Measurements from ENCODE around the gene ZNF627.
"Not testable (repeated sequence)": the region's sequence is repeated elsewhere in the genome, so short reads cannot be mapped to it uniquely, and the experiment has no call there.

ZNF627 gene

DNA sequence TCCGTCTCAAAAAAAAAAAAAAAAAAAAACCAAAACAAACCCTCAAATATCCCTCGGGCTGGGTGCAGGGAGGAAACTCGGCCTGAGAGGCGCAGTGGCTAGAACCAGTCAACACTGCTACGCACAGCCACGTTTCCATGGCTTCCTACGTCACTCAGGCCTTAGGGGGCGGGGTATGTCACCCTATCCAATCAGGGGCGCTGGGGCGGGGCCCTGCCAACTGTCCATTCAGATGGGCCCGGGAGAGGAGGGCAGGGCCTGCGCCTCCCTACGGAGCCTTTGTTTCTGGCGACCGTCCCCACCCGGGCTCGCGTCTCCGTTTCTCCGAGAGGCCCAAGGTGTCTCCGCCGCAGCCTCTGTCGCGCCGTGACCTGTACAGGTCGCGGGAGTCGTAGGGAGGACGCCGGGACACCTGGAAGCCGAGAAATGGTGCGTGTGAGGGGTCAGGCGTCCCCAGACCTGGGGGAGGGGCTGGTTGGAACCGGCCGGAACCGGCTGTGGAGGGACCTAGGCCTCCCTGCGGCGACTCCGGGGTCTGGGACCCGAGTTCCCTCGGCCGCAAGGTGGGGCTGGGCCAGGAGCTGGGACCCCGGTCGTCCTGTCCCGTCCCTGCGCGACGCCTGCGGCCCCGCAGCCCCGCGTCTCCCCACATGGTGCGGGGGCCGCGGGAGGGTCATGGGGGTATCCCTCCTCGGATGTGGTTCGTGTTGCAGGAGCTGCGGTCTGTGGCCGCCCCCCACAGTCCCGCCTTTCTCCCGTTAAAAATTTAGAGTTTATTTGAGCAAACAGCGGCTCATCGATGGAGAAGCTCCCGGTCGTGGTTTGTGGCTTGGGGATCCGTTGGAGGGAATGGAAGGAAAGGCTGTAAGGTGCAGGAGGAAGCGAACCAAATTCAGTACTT lies at the start of gene ZNF627:
Gene ZNF627, plus strand, starts transcription at position 282 of the 901 bp plus-strand sequence. Its CDS starts 145 bp downstream, at position 427.
- peak; percentile 98 to 99 for DNase-seq

DNA sequence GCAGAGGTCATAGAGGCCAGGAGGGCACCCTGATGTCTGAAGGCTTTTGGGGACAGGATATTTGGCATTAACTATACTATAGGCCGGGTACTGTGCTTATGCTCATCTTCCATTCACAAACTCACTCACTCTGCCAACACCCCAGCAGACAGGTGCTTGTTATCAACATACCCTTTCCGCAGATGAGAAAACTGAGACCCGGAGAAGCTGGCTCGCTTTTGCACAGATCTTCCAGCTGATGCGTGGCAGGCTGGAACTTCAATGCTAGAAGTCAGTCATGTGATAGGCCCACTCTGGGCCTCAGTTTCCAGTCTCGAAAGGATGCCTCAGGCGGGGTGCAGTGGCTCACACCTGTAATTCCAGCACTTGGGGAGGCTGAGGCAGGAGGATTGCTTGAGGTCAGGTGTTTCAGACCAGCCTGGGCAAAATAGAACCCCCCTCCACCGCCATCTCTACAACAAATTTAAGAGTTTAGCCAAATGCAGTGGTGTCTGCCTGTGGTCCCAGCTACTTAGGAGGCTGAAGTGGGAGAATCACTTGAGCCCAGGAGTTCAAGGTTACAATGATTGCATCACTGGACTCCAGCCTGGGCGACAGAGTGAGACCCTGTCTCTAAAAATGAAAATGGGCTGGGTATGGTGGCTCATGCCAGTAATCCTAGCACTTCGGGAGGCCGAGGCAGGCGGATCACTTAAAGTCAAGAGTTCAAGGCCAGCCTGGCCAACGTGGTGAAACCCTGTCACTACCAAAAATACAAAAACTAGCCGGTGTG lies 49.2 kb upstream of the ZNF627 start:
- DNase-seq, result no peak

DNA sequence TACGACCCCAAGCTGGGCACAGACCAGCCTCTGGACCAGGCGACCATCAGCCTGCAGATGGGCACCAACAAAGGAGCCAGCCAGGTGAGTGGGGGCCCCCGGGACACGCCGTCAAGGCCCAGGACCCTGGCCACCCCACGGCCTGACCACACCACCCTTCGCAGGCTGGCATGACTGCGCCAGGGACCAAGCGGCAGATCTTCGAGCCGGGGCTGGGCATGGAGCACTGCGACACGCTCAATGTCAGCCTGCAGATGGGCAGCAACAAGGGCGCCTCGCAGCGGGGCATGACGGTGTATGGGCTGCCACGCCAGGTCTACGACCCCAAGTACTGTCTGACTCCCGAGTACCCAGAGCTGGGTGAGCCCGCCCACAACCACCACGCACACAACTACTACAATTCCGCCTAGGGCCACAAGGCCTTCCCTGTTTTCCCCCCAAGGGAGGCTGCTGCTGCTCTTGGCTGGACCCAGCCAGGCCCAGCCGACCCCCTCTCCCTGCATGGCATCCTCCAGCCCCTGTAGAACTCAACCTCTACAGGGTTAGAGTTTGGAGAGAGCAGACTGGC lies 47.8 kb upstream of the ZNF627 start:
- DNase-seq, result no peak

DNA sequence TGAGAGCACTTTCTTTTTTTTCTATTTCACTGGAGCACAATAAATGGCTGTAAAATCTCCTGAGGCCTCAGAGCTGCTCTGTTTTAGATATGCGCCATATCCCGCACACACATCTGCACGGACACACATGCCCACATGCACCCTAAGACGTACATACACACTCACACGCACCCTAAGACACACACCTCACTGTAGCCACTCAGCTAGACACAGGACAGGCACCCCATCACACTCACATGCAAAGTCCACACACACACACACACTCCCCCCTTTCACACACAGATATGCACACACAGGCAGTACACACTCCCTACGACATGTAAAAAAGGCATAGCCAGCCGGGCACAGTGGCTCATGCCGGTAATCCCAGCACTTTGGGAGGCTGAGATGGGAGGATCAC lies 47.0 kb upstream of the ZNF627 start:
- DNase-seq, result no peak

DNA sequence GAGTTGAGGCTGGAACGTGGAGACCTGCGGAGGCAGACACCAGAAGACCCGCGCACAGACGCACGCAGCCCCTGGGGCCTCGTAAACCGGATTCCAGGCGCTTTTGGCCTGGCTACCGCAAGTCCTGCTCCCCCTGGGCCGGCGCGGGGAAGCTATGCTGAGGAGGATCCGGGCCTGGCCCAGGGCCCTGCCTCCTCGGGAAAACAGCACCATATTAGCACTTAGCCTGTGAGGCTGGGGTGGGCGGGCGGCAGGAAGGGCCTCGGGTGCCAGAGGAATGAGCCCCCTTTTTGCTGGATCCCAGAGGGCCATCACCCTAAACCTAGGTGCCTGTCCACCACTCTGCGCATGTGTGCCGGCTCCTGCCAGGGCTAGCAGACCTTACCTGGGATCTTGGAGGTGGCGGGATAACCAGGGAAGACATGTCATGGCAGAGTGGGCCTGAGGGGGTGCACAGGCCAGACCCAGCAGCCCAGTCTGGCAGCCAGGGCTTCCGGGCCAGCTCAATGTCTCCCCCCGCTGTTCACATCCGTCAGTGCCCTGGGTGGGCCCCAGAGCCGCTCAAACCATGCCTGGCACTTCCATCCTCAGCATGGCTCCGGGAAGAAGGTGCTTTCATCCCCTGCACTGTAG lies 45.6 kb upstream of the ZNF627 start:
- DNase-seq, result no peak

DNA sequence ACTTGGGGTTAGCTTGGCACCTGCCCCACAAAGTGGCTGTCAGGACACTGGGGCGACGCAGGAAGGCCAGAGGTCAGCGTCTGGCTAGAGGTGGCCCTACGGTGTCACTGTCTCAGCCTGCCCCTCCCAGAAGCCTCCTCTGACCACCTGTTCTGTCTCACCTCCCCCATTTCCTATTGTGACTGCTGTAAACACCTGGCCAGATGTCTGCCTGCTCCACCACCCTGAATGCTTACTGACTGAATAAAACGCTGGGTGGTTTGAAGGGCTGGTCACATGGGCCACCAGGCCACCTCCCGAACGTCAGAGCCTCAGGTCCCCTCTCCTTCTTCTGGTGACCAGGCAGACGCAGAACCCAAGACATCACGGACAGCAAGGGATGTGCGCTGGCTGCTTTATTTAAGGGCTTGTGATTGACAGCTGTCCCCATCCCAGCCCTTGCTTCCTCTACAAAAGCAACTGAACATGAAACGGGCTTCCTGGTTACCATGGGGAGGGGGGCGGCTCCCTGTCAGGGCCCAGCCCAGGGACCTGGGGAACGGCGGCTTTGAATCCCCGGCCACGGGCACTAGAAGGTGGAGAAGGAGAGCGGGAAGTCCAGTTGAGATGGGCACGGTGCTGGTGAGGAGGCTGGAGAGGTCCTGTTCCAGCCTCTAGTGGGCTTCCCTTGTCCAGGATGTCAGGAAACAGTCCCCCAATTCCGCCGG lies 44.5 kb upstream of the ZNF627 start:
- DNase-seq, result no peak

DNA sequence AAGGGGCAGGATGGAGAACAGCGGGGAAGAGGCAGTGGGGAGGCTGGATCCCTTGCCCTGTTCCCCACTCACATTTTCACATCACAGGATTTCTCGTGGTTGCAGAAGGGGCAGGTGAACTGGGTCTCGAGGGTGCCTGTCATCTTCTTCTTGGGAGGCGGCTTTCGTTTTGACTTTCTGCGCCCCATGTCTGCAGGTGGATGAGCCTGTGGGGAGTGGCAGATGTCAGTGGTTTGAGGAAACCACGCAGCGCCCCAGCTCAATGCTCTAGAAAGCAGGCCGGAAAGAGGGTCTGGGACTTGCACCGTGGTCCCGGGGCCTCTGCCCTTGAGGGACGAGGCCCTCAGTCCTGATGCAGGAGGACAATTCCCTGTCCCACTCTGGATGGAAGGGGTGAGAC lies 43.1 kb upstream of the ZNF627 start:
- DNase-seq, result no peak

DNA sequence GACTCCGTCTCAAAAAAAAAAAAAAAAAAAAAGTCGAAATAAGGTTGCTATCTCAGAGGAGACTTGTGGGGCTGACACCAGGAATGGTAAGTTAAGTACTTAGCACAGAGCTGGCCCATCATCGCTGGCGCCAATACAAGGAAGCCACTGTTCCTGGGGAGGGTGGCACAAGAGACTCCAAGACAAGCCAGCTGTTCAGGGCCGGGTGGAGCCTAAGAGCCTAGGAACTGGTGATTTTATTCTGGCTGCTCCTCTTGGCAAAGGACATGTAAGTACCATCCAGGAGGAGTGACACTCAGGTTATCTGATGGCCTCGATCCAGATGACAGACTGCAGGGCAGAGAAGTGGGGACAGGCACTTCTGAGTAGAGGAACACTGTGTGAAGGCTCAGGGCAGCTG lies 42.0 kb upstream of the ZNF627 start:
- no peak for DNase-seq

DNA sequence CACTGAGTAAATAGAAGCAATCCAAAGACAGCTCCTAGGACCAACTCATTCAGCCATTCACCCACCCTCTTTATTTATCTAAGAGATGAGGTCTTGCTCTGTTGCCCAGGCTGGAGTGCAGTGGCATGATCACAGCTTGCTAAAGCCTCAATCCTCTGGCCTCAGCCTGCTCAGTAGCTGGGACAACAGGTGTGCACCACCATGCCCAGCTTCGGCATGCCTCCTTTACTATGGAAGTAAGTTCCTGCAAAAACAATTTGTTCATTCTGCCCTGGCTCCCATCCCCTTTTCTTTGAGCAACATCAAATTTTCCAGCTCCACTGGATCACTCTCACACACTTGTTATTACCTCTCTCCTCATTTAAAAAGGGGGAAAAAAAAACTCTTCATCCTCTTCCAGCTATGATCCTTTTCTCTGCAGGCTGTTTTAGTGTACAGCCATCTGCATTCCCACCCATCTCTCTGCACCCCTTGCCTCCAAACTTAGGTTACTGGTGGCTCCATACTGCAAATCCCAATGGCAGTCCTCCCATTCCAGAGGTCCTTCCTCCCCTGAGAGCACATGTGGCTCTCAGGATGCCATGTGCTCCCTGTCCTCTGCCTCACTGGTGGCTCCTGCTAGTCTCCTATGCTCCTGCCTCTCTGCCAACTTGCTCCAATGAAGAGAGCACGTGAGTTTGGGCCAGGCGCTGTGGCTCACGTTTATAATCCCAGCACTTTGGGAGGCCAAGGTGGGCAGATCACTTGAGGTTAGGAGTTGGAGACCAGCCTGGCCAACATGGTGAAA lies 40.5 kb upstream of the ZNF627 start:
- no peak for DNase-seq

DNA sequence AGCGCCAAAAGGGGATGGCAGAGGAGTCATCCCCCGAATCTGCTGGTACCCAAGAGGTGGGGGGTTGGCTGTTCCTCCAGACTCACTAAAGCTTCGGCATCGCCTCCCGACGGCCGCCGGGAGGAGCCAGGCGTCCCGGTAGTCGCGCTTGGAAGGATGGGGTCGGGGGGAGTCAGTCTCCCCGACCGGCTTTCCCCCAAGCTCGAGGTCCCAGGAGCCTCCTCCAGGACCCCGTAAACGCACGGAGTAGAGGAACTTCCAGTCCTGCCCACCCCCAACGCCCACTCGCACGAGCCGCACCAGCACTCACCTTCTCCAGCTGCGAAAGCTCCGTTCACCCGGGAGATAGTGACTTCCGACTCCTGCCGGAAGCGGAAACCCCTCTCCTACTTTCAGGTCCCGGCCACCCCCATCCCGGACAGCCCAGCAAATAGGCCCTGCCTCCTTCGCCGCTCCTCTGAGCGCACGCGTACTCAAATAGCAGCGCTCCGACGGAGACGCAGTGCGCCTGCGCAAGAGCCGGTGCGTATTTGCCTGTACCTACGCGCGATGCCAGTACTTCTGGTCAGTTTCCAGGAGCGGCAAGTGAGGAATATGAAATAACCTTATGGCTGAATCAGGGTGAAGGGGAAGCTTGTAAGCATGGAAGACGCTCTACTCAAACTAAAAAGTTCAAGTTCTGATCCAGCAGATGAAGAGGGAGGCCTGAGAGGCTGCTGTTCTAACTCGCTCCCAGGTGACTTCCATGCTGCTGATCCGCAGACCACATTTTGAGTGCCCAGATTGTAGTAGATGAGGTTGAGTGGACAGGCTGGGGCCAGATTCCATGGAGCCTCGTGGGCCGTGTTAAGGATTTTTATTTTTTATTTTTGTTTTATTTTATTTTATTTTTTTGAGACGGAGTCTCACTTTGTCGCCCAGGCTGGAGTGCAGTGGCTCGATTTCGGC lies 38.1 kb upstream of the ZNF627 start, which contains the start of gene ELOF1:
Gene ELOF1, minus strand, starts transcription at position 350 of the 948 bp plus-strand sequence. CDS start 4,883 bp downstream, outside the sequence.
- DNase-seq, result peak; percentile 97 to 98

DNA sequence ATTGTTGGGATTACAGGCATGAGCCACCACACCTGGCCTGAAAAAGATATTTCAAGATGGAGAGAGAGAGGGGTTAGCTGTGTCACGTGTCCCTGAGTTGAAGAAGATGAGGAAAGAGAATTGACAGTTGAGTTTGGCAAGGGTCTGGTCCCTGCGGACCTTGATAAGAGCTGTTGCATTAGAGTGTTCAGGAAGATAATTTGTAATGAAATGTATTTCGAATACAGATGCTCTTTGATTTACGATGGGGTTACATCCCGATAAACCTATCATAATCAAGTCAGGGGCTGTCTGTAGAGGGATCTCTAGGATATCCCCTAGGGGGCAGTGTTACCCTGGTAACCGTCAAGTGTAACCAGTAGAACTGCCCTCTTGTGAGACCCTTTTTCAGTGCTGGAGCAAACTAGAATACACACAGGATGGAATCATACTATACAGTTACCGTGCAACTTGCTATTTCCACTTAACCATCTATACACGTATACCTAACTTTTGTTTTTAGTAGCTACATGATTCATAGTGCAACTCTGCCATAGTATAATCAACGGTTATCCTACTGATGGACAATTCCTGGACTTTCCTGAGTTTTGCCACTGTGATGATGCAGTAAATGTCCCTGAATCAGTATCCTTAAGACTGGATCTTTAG lies 36.8 kb upstream of the ZNF627 start:
- DNase-seq, result peak; percentile 79 to 85

DNA sequence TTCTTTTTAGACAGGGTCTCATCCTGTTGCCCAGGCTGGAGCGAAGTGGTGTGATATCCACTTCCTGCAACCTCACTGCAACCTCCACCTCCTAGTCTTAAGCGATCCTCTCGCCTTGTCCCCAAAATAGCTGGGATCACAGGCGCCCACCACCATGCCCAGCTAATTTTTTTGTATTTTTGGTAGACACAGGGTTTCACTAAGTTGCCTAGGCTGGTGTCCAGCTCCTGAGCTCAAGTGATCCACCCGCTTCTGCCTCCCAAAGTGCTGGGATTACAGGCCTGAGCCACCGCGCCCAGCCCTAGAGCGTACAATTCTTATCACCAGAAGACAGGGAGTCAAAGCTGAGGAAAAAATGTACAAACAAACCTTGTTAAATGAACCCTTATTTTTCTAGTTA lies 33.8 kb upstream of the ZNF627 start:
- DNase-seq, result no peak

DNA sequence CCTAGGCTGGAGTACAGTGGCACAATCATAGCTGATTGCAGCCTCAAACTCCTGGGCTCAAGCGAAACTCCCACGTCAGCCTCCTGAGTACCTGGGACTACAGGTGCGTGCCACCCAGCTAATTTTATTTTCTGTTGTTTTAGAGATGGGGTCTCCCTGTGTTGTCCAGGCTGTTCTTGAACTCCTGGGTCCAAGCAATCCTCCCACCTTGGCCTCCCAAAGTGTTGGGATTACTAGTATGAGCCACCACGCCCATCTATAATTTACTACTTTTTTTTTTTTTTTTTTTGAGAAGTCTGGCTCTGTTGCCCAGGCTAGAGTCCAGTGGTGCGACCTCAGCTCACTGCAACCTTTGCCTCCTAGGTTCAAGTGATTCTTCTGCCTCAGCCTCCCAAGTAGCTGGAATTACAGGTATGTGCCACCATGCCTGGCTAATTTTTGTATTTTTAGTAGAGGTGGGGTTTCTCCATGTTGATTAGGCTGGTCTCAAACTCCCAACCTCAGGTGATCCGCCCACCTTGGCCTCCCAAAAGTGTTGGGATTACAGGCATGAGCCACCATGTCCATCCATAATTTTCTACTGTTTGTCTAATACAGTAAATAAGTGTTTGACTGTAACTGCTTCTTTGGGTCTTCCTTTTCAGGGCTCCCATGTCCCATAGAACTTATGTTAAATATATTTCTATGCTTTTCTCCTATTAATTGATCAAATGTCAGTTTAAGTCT lies 33.0 kb upstream of the ZNF627 start:
- not testable (repeated sequence) for DNase-seq

DNA sequence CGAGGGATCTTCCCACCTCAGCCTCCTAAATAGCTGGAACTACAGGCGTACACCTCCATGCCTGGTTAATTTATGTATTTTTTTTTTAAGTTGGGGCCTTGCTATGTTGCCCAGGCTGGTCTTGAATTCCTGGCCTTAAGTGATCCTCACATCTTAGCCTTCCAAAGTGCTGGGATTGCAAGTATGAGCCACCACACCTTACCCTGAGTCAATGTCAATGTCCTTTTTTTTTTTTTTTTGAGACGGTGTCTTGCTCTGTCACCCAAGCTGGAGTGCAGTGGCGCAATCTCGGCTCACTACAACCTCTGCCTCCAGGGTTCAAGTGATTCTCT lies 31.7 kb upstream of the ZNF627 start:
- not testable (repeated sequence) for DNase-seq

DNA sequence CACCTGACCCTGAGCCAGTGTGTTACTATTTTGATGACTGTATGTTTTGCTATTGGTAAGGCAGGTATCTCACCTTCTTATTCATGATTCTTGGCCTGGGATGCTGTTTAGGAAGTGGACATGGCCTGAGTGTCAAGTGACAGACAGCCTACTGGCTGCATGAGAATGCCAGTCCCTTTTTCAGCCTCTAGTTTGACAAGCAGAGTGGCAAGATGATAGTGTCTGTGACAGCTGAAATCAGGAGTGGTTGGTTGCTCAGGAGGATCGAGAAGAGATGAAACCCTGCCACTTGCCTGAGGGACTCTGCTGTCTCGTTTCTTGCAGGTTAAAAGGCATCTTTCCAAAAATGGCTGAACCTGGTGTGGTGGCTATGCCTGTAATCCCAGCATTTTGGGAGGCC lies 31.1 kb upstream of the ZNF627 start:
- DNase-seq, result no peak

DNA sequence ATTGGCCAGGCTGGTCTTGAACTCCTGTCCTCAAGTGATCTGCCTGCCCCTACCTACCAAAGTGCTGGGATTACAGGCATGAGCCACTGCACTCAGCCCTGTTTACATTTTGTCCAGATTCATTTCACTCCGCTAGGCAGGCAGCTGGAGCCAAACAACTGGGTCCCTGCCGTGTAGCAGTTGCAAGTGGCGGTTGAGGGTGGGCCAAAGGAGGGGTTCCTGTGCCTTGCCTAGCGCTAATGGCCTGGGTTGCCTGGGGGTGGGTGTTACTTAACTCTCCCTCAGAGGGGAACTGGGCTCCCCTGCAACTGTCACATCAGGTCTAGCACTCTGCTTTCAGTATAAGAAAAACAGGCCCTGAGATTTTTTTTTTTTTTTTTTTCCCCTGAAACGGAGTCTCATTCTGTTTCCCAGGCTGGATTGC lies 27.2 kb upstream of the ZNF627 start:
- no peak for DNase-seq

DNA sequence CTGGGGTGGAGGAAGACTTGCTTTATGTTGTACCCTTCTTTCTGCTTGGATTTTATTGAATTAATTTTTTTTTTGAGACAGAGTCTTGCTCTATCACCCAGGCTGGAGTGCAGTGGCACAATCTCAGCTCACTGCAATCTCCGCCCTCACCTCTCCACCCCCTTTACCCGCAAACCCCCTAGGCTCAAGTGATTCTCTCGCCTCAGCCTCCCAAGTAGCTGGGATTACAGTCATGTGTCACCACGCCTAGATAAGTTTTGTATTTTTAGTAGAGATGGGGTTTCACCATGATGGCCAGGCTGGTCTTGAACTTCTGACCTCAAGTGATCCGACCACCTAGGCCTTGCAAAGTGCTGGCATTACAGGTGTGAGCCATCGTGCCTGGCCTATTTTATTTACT lies 23.9 kb upstream of the ZNF627 start:
- DNase-seq, result not testable (repeated sequence)

DNA sequence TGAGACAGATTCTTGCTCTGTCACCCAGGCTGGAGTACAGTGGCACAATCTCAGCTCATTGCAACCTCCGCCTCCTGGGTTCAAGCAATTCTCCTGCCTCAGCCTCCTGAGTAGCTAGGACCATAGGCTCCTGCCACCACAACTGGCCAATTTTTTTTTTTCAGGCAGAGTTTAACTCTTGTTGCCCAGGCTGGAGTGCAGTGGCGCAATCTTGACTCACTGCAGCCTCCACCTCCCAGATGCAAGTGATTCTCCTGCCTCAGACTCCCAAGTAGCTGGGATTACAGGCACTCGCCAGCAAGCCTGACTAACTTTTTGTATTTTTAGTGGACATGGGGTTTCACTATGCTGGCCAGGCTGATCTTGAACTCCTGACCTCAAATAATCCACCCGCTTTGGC lies 23.5 kb upstream of the ZNF627 start:
- DNase-seq, result not testable (repeated sequence)

DNA sequence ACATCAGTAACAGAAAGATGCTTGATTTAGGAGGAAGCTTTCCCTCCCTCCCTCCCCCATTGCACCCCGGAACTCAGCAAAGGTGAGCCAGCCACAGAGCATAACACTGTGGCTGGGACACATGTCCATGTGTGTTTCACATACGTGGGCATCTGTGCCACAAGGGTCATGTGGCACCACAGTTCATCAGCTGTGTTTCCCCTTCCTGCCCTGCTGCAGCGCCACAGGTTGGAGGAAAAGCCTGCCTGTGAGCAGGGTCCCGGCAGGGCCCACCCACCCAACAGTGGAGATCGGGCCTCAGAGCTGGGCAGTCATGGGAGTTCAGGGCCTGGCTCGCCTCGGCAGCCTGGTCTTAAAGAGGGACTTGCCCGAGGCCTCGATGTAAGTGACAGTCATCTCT lies 22.6 kb upstream of the ZNF627 start:
- peak in 1 of 2 donors; percentile 15 for DNase-seq

Measured in CD4-positive, alpha-beta T cell treated with Interferon alpha-2 for 1 hour (primary cell).